ENCODE data around the gene TFDP1. TPM values are rescaled to one million over a fixed set of nuclear protein-coding genes. Genes with fewer than 3 reads are reported as not detected.

TFDP1 gene
- polyA plus RNA-seq, 2 donors: 24.2 to 50.3 TPM

DNA sequence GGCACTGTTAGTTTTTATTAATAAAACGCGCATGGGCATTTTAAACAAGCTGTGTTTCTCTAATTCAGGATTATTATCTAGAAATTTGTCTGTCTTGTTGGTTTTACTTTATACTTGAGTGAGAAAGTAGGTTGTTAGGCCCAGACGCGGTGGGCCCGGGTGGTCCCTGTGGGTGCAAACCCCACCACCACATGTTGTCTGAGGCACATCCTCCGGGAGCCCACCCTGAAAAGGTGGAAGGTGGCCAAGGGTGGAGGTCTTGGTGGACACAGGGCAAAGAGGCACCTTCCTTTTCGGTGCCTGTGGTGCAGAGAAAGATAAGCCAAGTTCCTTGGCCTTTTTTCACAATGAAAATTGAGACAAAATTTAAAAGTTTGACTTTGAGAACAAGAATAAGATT, 56.9 kb downstream of the TFDP1 start:
- peaks cover 12 to 24% of the 10 kb centered on the region in 2 donors for H3K36me3 ChIP-seq (ENCODE audit: control insufficient read depth in 2 of 2, insufficient read depth in 2 of 2, low read length in 1 of 2)
- no peak overlapping the region for H3K4me3 ChIP-seq (ENCODE audit: low read depth in 1 of 2, low read length in 2 of 2)
- H3K4me1 ChIP-seq (ENCODE audit: control insufficient read depth in 2 of 2, insufficient read depth in 2 of 2, low read length in 1 of 2): no peaks in the 10 kb centered on the region
- 86 to 90% methylated on average over 7 of the region's 7 CpGs for WGBS, 2 donors
- H3K27ac ChIP-seq (ENCODE audit: low read depth in 2 of 2, low read length in 1 of 2): no peak overlapping the region
- H3K9me3 ChIP-seq (ENCODE audit: control insufficient read depth in 2 of 2, insufficient read depth in 1 of 2, low read depth in 1 of 2, low read length in 1 of 2): peaks cover 0 to 4% of the 10 kb centered on the region in 2 donors
- no peaks in the 10 kb centered on the region for H3K27me3 ChIP-seq (ENCODE audit: control insufficient read depth in 1 of 2, insufficient read depth in 2 of 2, low read length in 2 of 2)

DNA sequence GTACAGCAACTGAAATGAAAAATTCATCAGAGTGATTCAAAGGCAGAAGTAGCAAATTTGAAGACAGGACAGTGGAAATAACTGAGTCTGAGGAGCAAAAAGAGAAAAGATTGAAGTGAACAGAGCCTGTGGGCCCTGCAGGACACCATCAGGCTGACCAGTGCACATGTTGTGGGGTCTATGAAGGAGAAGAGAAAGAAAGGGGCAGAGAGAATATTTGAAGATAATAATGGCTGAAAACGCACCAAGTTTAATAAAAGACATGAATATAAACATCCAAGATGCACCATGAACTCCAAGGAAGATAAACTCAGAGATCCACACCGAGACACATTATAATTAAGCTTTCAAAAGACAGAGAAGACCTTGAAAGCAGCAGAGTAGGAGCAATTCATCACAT, 58.0 kb downstream of the TFDP1 start:
- 95 to 98% methylated on average over 2 of the region's 2 CpGs for WGBS, 2 donors
- no peaks in the 10 kb centered on the region for H3K27me3 ChIP-seq (ENCODE audit: control insufficient read depth in 1 of 2, insufficient read depth in 2 of 2, low read length in 2 of 2)
- peaks cover 3 to 15% of the 10 kb centered on the region in 2 donors for H3K36me3 ChIP-seq (ENCODE audit: control insufficient read depth in 2 of 2, insufficient read depth in 2 of 2, low read length in 1 of 2)
- peaks cover 0 to 4% of the 10 kb centered on the region in 2 donors for H3K9me3 ChIP-seq (ENCODE audit: control insufficient read depth in 2 of 2, insufficient read depth in 1 of 2, low read depth in 1 of 2, low read length in 1 of 2)
- H3K4me3 ChIP-seq (ENCODE audit: low read depth in 1 of 2, low read length in 2 of 2): no peak overlapping the region
- no peak overlapping the region for H3K27ac ChIP-seq (ENCODE audit: low read depth in 2 of 2, low read length in 1 of 2)
- peaks cover 5 to 6% of the 10 kb centered on the region in 2 donors for H3K4me1 ChIP-seq (ENCODE audit: control insufficient read depth in 2 of 2, insufficient read depth in 2 of 2, low read length in 1 of 2)

DNA sequence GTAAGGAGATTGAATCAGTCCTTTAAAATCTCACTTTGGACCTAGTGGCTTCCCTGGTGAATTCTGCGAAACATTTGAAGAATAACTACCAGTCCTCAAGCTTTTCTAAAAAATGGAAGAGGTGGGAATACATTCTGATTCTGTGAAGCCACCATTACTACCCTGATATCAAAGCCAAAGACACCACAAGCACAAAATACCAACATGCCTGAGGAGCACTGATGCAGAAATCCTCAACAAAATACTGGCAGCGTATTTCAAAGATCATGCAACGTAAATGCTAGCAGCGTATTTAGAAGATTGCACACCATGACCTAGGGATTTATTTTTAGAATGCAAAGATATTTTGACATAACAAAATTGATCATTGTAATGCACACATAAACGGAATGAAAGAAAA, 59.0 kb downstream of the TFDP1 start:
- peaks cover 3 to 9% of the 10 kb centered on the region in 2 donors for H3K36me3 ChIP-seq (ENCODE audit: control insufficient read depth in 2 of 2, insufficient read depth in 2 of 2, low read length in 1 of 2)
- H3K27me3 ChIP-seq (ENCODE audit: control insufficient read depth in 1 of 2, insufficient read depth in 2 of 2, low read length in 2 of 2): no peaks in the 10 kb centered on the region
- WGBS, 2 donors: 78 to 89% methylated on average over 5 of the region's 5 CpGs
- no peak overlapping the region for H3K27ac ChIP-seq (ENCODE audit: low read depth in 2 of 2, low read length in 1 of 2)
- H3K4me3 ChIP-seq (ENCODE audit: low read depth in 1 of 2, low read length in 2 of 2): no peak overlapping the region
- H3K4me1 ChIP-seq (ENCODE audit: control insufficient read depth in 2 of 2, insufficient read depth in 2 of 2, low read length in 1 of 2): peaks cover 8 to 9% of the 10 kb centered on the region in 2 donors
- H3K9me3 ChIP-seq (ENCODE audit: control insufficient read depth in 2 of 2, insufficient read depth in 1 of 2, low read depth in 1 of 2, low read length in 1 of 2): peaks cover 0 to 4% of the 10 kb centered on the region in 2 donors

DNA sequence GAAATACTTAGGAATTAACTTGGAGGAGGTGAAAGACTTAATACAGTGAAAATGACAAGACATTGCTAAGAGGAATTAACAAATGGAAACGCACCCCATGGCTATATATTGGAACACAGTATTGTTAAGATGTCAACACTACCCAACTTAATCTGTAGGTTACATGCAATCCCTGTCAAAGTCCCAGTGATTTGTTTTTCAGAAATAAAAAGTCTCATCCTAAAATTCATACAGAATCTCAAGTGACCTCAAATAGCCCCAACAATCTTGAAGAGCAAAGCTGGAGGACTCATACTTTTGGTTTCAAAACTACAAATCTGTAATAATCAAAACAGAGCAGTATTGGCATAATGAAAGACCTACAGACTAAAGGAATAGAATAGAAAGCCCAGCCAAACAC, 60.2 kb downstream of the TFDP1 start:
- Histone ChIP-seq H3K27ac (ENCODE audit: low read depth in 2 of 2, low read length in 1 of 2) (no peak overlapping the region), H3K4me3 (ENCODE audit: low read depth in 1 of 2, low read length in 2 of 2) (no peak overlapping the region), H3K27me3 (ENCODE audit: control insufficient read depth in 1 of 2, insufficient read depth in 2 of 2, low read length in 2 of 2) (no peaks in the 10 kb centered on the region), H3K9me3 (ENCODE audit: control insufficient read depth in 2 of 2, insufficient read depth in 1 of 2, low read depth in 1 of 2, low read length in 1 of 2) (peaks cover 0 to 3% of the 10 kb centered on the region in 2 donors), H3K4me1 (ENCODE audit: control insufficient read depth in 2 of 2, insufficient read depth in 2 of 2, low read length in 1 of 2) (peaks cover 8 to 9% of the 10 kb centered on the region in 2 donors), H3K36me3 (ENCODE audit: control insufficient read depth in 2 of 2, insufficient read depth in 2 of 2, low read length in 1 of 2) (peaks cover 0 to 4% of the 10 kb centered on the region in 2 donors)
- WGBS, 2 donors: 66 to 82% methylated on average over 1 of the region's 1 CpG

DNA sequence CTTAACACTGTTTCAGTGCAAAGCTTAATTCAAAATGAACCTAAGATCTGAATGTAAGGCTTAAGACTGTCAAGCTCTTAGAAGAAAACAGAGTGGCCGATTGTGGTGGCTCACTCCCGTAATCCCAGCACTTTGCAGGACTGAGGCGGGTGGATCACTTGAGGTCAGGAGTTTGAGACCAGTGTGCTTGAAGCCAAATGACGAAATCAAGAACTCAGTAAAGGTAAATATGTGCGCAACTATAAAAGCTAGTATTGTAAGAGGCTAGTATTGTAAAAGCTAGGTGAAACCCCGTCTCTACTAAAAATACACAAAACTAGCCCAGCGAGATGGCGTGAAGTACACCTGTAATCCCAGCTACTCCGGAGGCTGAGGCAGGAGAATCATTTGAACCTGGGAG, 60.8 kb downstream of the TFDP1 start:
- H3K4me1 ChIP-seq (ENCODE audit: control insufficient read depth in 2 of 2, insufficient read depth in 2 of 2, low read length in 1 of 2): peaks cover 8 to 11% of the 10 kb centered on the region in 2 donors
- no peaks in the 10 kb centered on the region for H3K27me3 ChIP-seq (ENCODE audit: control insufficient read depth in 1 of 2, insufficient read depth in 2 of 2, low read length in 2 of 2)
- no peak overlapping the region for H3K4me3 ChIP-seq (ENCODE audit: low read depth in 1 of 2, low read length in 2 of 2)
- 79 to 90% methylated on average over 9 of the region's 9 CpGs for WGBS, 2 donors
- H3K9me3 ChIP-seq (ENCODE audit: control insufficient read depth in 2 of 2, insufficient read depth in 1 of 2, low read depth in 1 of 2, low read length in 1 of 2): no peaks in the 10 kb centered on the region
- H3K36me3 ChIP-seq (ENCODE audit: control insufficient read depth in 2 of 2, insufficient read depth in 2 of 2, low read length in 1 of 2): peaks cover 0 to 2% of the 10 kb centered on the region in 2 donors
- no peak overlapping the region for H3K27ac ChIP-seq (ENCODE audit: low read depth in 2 of 2, low read length in 1 of 2)

DNA sequence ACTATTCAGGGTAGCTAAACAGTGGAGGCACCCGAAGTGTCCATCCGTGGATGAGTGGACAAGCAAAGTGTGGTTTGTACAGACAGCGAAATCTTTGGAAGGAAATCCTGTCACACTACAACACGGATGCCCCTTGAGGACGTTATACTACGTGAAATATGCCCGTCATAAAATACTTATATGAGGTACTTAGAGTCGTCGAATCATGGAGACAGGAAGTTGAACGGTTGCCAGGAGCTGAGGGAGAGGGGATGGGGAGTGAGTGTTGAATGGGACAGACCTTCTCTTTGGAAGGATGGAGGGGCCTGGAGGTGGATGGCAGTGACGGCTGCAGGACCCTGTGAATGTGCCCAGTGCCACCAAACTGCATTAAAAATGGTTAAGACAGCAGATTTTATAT, 61.8 kb downstream of the TFDP1 start:
- Histone ChIP-seq H3K9me3 (ENCODE audit: control insufficient read depth in 2 of 2, insufficient read depth in 1 of 2, low read depth in 1 of 2, low read length in 1 of 2) (no peaks in the 10 kb centered on the region), H3K27me3 (ENCODE audit: control insufficient read depth in 1 of 2, insufficient read depth in 2 of 2, low read length in 2 of 2) (no peaks in the 10 kb centered on the region), H3K27ac (ENCODE audit: low read depth in 2 of 2, low read length in 1 of 2) (no peak overlapping the region), H3K36me3 (ENCODE audit: control insufficient read depth in 2 of 2, insufficient read depth in 2 of 2, low read length in 1 of 2) (peaks cover 0 to 1% of the 10 kb centered on the region in 2 donors), H3K4me1 (ENCODE audit: control insufficient read depth in 2 of 2, insufficient read depth in 2 of 2, low read length in 1 of 2) (peaks cover 8 to 12% of the 10 kb centered on the region in 2 donors), H3K4me3 (ENCODE audit: low read depth in 1 of 2, low read length in 2 of 2) (no peak overlapping the region)
- WGBS, 2 donors: 46 to 52% methylated on average over 11 of the region's 11 CpGs

DNA sequence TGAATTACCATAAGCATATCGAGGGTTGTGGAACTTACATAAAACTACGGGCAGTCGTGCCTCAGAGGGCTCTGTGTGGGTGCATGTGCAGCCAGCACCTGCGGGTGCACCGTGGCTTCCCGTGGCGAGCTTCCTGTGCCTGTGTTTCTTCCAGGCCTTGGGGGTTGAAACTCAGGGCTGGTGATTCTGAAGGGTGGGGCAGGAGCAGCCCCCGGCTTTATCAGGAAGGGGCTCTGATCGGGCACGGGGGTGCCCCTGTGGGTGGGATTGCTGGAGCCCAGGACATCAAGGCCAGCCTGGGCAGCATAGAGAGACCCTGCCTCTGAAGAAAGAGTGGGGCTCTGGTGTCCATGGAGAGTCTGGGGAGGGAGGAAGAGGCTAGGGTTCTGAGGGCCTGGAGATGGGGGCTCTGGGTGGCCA, 62.4 kb downstream of the TFDP1 start:
- Histone ChIP-seq H3K36me3 (ENCODE audit: control insufficient read depth in 2 of 2, insufficient read depth in 2 of 2, low read length in 1 of 2) (no peaks in the 10 kb centered on the region), H3K4me1 (ENCODE audit: control insufficient read depth in 2 of 2, insufficient read depth in 2 of 2, low read length in 1 of 2) (peaks cover 8 to 12% of the 10 kb centered on the region in 2 donors), H3K27ac (ENCODE audit: low read depth in 2 of 2, low read length in 1 of 2) (peak overlapping the region in 1 of 2 donors; percentile 62), H3K9me3 (ENCODE audit: control insufficient read depth in 2 of 2, insufficient read depth in 1 of 2, low read depth in 1 of 2, low read length in 1 of 2) (no peaks in the 10 kb centered on the region), H3K4me3 (ENCODE audit: low read depth in 1 of 2, low read length in 2 of 2) (no peak overlapping the region), H3K27me3 (ENCODE audit: control insufficient read depth in 1 of 2, insufficient read depth in 2 of 2, low read length in 2 of 2) (no peaks in the 10 kb centered on the region)
- 43 to 44% methylated on average over 10 of the region's 10 CpGs for WGBS, 2 donors

DNA sequence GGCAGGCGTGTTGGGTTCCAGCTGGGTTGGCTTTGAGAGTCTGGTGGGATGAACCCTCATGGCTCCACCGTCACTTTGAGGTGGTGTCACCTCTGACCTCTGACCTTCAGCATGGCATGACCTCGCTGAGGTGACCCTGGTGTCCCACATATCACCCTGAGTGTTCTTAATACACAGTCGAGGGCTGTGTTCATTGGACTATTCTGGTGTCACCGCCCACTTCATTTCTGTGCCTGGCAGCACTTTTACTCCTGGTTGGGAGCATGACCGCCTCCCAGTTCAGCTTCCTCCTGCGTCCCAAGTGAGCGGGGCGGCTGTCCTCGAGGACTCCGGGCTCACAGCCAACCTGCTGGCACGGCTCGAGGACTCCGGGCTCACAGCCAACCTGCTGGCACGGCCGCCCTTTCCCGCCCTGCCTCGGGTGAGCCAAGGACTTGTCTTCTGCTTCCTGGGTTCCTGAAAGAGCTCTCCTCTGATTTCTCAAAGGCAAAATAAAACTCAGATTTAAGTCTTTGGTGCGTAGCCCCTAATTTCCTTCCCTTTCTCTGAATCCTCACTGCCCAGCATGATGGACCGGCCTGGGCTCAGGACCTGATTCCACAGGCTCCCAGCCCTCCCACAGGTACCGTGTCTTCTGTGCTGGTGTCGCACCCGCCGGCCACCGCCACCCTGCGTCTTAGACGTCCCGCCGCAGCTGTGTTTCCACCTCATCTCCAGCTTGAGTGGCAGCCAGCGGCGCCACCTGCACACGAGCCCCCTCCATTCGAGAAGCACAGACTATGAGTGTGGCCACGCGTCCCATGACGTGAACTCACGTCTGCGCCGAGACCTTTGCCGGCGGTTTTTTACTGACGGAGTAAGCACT, 63.0 kb downstream of the TFDP1 start:
- H3K9me3 ChIP-seq (ENCODE audit: control insufficient read depth in 2 of 2, insufficient read depth in 1 of 2, low read depth in 1 of 2, low read length in 1 of 2): no peaks in the 10 kb centered on the region
- no peaks in the 10 kb centered on the region for H3K27me3 ChIP-seq (ENCODE audit: control insufficient read depth in 1 of 2, insufficient read depth in 2 of 2, low read length in 2 of 2)
- peak overlapping the region in 1 of 2 donors; percentile 62 for H3K27ac ChIP-seq (ENCODE audit: low read depth in 2 of 2, low read length in 1 of 2)
- no peak overlapping the region for H3K4me3 ChIP-seq (ENCODE audit: low read depth in 1 of 2, low read length in 2 of 2)
- no peaks in the 10 kb centered on the region for H3K36me3 ChIP-seq (ENCODE audit: control insufficient read depth in 2 of 2, insufficient read depth in 2 of 2, low read length in 1 of 2)
- peaks cover 8 to 12% of the 10 kb centered on the region in 2 donors for H3K4me1 ChIP-seq (ENCODE audit: control insufficient read depth in 2 of 2, insufficient read depth in 2 of 2, low read length in 1 of 2)
- 47 to 52% methylated on average over 42 of the region's 42 CpGs for WGBS, 2 donors

DNA sequence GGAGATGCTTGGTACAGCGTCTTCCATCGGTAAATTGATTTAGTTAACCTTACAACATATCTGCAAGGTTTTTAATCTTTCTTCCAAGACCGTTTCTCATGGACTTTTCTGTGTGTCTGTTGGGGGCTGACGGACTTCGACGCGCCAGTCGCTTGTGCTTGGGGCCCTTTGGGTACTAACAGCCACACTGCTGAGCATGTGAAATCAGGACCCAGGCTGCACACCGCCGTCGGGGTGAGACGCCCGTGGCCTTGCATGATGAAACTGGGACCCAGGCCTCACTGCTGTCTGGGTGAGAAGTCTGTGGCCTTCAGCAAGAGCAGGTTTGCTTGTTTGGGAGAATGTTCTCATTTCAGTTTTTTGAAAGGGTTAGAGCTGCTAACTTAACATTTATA, 63.7 kb downstream of the TFDP1 start:
- no peak overlapping the region for H3K27ac ChIP-seq (ENCODE audit: low read depth in 2 of 2, low read length in 1 of 2)
- WGBS, 2 donors: 82 to 93% methylated on average over 13 of the region's 13 CpGs
- peaks cover 8 to 12% of the 10 kb centered on the region in 2 donors for H3K4me1 ChIP-seq (ENCODE audit: control insufficient read depth in 2 of 2, insufficient read depth in 2 of 2, low read length in 1 of 2)
- no peaks in the 10 kb centered on the region for H3K36me3 ChIP-seq (ENCODE audit: control insufficient read depth in 2 of 2, insufficient read depth in 2 of 2, low read length in 1 of 2)
- no peaks in the 10 kb centered on the region for H3K27me3 ChIP-seq (ENCODE audit: control insufficient read depth in 1 of 2, insufficient read depth in 2 of 2, low read length in 2 of 2)
- no peak overlapping the region for H3K4me3 ChIP-seq (ENCODE audit: low read depth in 1 of 2, low read length in 2 of 2)
- H3K9me3 ChIP-seq (ENCODE audit: control insufficient read depth in 2 of 2, insufficient read depth in 1 of 2, low read depth in 1 of 2, low read length in 1 of 2): no peaks in the 10 kb centered on the region

DNA sequence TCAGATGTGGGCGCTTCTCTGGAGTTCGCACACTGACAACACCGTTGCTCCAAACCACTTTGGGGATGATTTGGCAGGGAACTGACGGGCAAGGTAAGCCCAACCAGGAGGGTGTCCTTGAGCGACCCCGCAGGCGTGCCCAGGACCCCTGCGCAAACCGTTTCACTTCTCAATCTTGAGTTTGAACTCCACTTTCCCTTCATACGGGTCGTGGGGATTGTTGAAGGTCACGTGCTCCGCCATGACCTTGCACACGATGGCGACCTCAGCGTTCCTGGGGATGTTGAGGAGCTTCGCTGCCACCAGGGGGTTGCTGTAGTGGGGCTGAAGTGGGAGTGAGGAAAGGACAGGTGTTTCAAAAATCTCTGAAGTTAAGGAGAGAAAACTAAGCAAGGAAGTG, 64.7 kb downstream of the TFDP1 start:
- WGBS, 2 donors: 91% methylated on average over 17 of the region's 17 CpGs
- Histone ChIP-seq H3K4me3 (ENCODE audit: low read depth in 1 of 2, low read length in 2 of 2) (no peak overlapping the region), H3K27ac (ENCODE audit: low read depth in 2 of 2, low read length in 1 of 2) (no peak overlapping the region), H3K27me3 (ENCODE audit: control insufficient read depth in 1 of 2, insufficient read depth in 2 of 2, low read length in 2 of 2) (no peaks in the 10 kb centered on the region), H3K9me3 (ENCODE audit: control insufficient read depth in 2 of 2, insufficient read depth in 1 of 2, low read depth in 1 of 2, low read length in 1 of 2) (no peaks in the 10 kb centered on the region), H3K4me1 (ENCODE audit: control insufficient read depth in 2 of 2, insufficient read depth in 2 of 2, low read length in 1 of 2) (peaks cover 8 to 12% of the 10 kb centered on the region in 2 donors), H3K36me3 (ENCODE audit: control insufficient read depth in 2 of 2, insufficient read depth in 2 of 2, low read length in 1 of 2) (no peaks in the 10 kb centered on the region)
